GM18907 (cell line): Measurements from ENCODE around the gene PALB2.
A peak's percentile ranks its signal among the peaks of the same experiment; 100 is the strongest.

Source experiments
- ATAC-seq: cut with Tn5 transposase; IDR thresholded peaks from one replicate; pipeline ENCODE4 v1.9.1; 2021; ENCODE audit warnings: mild to moderate bottlenecking, moderate library complexity; ENCODE audit not compliant: unreplicated experiment

PALB2 gene

GRCh38 chr16:23640931-23641765, at the start of gene PALB2, which contains the start of gene DCTN5:
Gene PALB2, minus strand, starts transcription at chr16:23641310. Its CDS starts 153 bp downstream, at chr16:23641157.
Gene DCTN5, plus strand, starts transcription at chr16:23641466. Its CDS starts 77 bp downstream, at chr16:23641543.
- ATAC-seq = peak; percentile 89

- ATAC-seq = no peak
These were observed 48.5 kb upstream of the PALB2 start for GRCh38 chr16:23689442-23690187.

- no peak for ATAC-seq
These were observed 46.1 kb upstream of the PALB2 start for GRCh38 chr16:23687034-23687808.

- ATAC-seq = no peak
These were observed 42.4 kb upstream of the PALB2 start for GRCh38 chr16:23683487-23683886.

- ATAC-seq = no peak
These were observed 41.1 kb upstream of the PALB2 start for GRCh38 chr16:23682181-23682580.

GRCh38 chr16:23679986-23680336, 38.9 kb upstream of the PALB2 start:
- no peak for ATAC-seq

- peak; percentile 10 for ATAC-seq
These were observed 38.3 kb upstream of the PALB2 start for GRCh38 chr16:23679274-23679985.

GRCh38 chr16:23678430-23679273, 37.5 kb upstream of the PALB2 start, which contains the start of gene PLK1:
Gene PLK1, plus strand, starts transcription at chr16:23678889. Its CDS starts 44 bp downstream, at chr16:23678933.
- peak; percentile 85 for ATAC-seq

- ATAC-seq = no peak
These were observed 35.9 kb upstream of the PALB2 start for GRCh38 chr16:23676924-23677480.

- ATAC-seq = no peak
These were observed 33.0 kb upstream of the PALB2 start for GRCh38 chr16:23673971-23674614.

- peak; percentile 94 for ATAC-seq
These were observed 29.1 kb upstream of the PALB2 start for GRCh38 chr16:23670137-23670776.

GRCh38 chr16:23668873-23669272, 27.8 kb upstream of the PALB2 start:
- ATAC-seq = no peak

GRCh38 chr16:23668225-23668624, 27.1 kb upstream of the PALB2 start:
- no peak for ATAC-seq

- no peak for ATAC-seq
These were observed 26.2 kb upstream of the PALB2 start for GRCh38 chr16:23667355-23667659.

- no peak for ATAC-seq
These were observed 25.7 kb upstream of the PALB2 start for GRCh38 chr16:23666571-23667354.

- ATAC-seq = no peak
These were observed 22.8 kb upstream of the PALB2 start for GRCh38 chr16:23663918-23664317.

- peak; percentile 40 for ATAC-seq
These were observed 10.9 kb upstream of the PALB2 start for GRCh38 chr16:23651943-23652468.
